ENCODE results near the gene DUSP15.
"Not testable (repeated sequence)": the region's sequence is repeated elsewhere in the genome, so short reads cannot be mapped to it uniquely, and the experiment has no call there.

DNA sequence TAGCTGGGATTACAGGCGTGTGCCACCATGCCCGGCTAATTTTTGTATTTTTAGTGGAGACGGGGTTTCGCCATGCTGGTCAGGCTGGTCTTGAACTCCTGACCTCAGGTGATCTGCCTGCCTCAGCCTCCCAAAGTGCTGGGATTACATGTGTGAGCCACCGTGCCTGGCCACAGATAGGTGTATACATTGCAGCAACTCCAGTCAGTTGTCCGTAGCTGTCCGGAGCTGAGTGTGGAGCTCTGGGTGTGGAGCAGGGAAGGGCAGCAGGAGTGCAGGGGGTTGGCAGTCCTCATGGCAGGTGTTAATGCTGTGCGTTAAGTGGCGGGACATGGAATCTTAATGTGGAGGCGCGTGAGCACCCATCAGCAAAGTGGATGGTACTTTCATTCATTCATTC is 42.3 kb downstream of the DUSP15 start:
- TF ChIP-seq CTCF (IDR thresholded peaks at IDR 0.05); MAZ (IDR thresholded peaks at IDR 0.05; ENCODE audit: borderline replicate concordance, low read depth, low read length); PBX3 (IDR thresholded peaks at IDR 0.05); EP300 (IDR thresholded peaks at IDR 0.05); JUN (IDR thresholded peaks at IDR 0.05); SMC3 (IDR thresholded peaks at IDR 0.05); GATA3 (IDR thresholded peaks at IDR 0.05; ENCODE audit: borderline replicate concordance): not testable (repeated sequence)
- TF ChIP-seq, protein P1, sequence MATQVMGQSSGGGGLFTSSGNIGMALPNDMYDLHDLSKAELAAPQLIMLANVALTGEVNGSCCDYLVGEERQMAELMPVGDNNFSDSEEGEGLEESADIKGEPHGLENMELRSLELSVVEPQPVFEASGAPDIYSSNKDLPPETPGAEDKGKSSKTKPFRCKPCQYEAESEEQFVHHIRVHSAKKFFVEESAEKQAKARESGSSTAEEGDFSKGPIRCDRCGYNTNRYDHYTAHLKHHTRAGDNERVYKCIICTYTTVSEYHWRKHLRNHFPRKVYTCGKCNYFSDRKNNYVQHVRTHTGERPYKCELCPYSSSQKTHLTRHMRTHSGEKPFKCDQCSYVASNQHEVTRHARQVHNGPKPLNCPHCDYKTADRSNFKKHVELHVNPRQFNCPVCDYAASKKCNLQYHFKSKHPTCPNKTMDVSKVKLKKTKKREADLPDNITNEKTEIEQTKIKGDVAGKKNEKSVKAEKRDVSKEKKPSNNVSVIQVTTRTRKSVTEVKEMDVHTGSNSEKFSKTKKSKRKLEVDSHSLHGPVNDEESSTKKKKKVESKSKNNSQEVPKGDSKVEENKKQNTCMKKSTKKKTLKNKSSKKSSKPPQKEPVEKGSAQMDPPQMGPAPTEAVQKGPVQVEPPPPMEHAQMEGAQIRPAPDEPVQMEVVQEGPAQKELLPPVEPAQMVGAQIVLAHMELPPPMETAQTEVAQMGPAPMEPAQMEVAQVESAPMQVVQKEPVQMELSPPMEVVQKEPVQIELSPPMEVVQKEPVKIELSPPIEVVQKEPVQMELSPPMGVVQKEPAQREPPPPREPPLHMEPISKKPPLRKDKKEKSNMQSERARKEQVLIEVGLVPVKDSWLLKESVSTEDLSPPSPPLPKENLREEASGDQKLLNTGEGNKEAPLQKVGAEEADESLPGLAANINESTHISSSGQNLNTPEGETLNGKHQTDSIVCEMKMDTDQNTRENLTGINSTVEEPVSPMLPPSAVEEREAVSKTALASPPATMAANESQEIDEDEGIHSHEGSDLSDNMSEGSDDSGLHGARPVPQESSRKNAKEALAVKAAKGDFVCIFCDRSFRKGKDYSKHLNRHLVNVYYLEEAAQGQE (IDR thresholded peaks at IDR 0.05): not testable (repeated sequence)
